ENCODE data around the gene SOS1. TPM values are rescaled to one million over a fixed set of nuclear protein-coding genes. Genes with fewer than 3 reads are reported as not detected.
A peak's percentile ranks its signal among the peaks of the same experiment; 100 is the strongest.
"Not testable (repeated sequence)": the region's sequence is repeated elsewhere in the genome, so short reads cannot be mapped to it uniquely, and the experiment has no call there.

The SOS1 gene
- total RNA-seq, 2 experiments from 2014 or later, result 229 to 254 TPM

GRCh38 chr2:38947241-38948239 is 173.3 kb downstream of the SOS1 start:
- Mint-ChIP-seq H3K27ac (no peak overlapping the region), H3K4me3 (no peak overlapping the region), H3K27me3 (peaks cover 3% of the 10 kb centered on the region), H3K36me3 (ENCODE audit: low read depth) (no peaks in the 10 kb centered on the region), H3K9me3 (no peaks in the 10 kb centered on the region), H3K4me1 (no peaks in the 10 kb centered on the region)
- ChIA-PET POLR2A (interaction anchor here (0.9 to 2.7 kb wide), 4 partner anchors 12 to 281 kb away, joined by 3 to 23 read pairs (median 5); partner anchors contain the start of genes SOS1 and SRSF7), CTCF (interaction anchor here (0.5 to 5.5 kb wide), 56 partner anchors 9 to 778 kb away, joined by 3 to 182 read pairs (median 4); partner anchors contain the start of genes DHX57 and MORN2)
- DNase-seq, result peak; percentile 78

GRCh38 chr2:38945911-38946310 is 174.9 kb downstream of the SOS1 start:
- POLR2A ChIA-PET, result interaction anchor here (0.8 kb wide), 1 partner anchor 282 kb away, joined by 3 read pairs; no protein-coding TSS in a partner anchor
- H3K36me3 Mint-ChIP-seq (ENCODE audit: low read depth), result no peaks in the 10 kb centered on the region
- H3K9me3 Mint-ChIP-seq, result no peaks in the 10 kb centered on the region
- H3K27ac Mint-ChIP-seq, result no peak overlapping the region
- no peaks in the 10 kb centered on the region for H3K27me3 Mint-ChIP-seq
- DNase-seq, result no peak
- no peak overlapping the region for H3K4me3 Mint-ChIP-seq
- CTCF ChIA-PET, result interaction anchor here (0.7 to 5.5 kb wide), 7 partner anchors 9 to 304 kb away, joined by 3 to 182 read pairs (median 6); no protein-coding TSS in a partner anchor
- H3K4me1 Mint-ChIP-seq, result no peaks in the 10 kb centered on the region

DNA sequence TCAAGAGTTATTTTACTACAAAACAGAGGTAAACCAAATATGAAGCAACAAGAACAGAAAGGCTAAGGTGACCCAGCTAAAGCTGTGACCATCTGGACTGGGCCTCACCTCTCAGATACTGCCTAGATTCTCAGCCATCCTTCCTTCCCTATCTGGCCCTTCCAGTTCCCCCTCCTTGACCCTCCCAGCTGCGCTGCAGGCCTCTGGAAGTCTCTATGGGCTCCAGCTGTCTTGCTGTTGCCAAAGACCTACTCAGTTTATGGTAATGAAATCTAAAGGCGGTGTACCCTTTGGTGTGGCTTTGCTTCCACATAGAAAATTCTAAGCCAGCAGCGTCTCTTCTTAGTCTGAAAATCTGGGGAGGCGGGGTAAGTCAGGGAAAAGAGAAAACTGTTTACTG is 175.5 kb downstream of the SOS1 start:
- Mint-ChIP-seq H3K27ac (no peak overlapping the region), H3K9me3 (no peaks in the 10 kb centered on the region), H3K4me3 (no peak overlapping the region), H3K36me3 (ENCODE audit: low read depth) (no peaks in the 10 kb centered on the region), H3K27me3 (peaks cover 5% of the 10 kb centered on the region), H3K4me1 (no peaks in the 10 kb centered on the region)
- no peak for DNase-seq
- POLR2A ChIA-PET, result no interaction called here
- CTCF ChIA-PET, result interaction anchor here (1.3 to 5.5 kb wide), 4 partner anchors 10 to 283 kb away, joined by 4 to 182 read pairs (median 21); no protein-coding TSS in a partner anchor

DNA sequence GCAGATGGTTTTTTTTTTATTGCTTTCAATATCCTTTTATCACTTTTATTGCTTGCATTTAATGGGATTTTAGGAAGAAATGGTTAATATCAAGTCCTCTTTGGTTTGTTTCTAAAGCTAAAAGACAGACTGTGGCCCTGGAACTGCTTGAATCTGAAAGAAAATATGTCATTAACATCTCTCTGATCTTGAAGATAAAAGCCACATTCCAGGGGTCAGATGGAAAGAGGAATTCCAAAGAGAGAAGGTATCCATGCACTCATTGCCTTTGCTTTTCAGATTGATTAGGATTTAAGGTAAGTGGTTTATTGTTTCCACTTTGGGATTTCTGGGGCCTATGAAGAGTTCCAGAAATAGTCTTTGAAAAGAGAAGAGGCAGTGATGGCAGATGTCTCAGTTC is 177.1 kb downstream of the SOS1 start:
- H3K9me3 Mint-ChIP-seq, result no peaks in the 10 kb centered on the region
- ChIA-PET CTCF (interaction anchor here (1.0 kb wide), 1 partner anchor 286 kb away, joined by 3 read pairs; no protein-coding TSS in a partner anchor), POLR2A (interaction anchor here (1.1 kb wide), 1 partner anchor 20 kb away, joined by 3 read pairs; no protein-coding TSS in a partner anchor)
- no peaks in the 10 kb centered on the region for H3K36me3 Mint-ChIP-seq (ENCODE audit: low read depth)
- H3K4me3 Mint-ChIP-seq, result no peak overlapping the region
- peaks cover 7% of the 10 kb centered on the region for H3K27me3 Mint-ChIP-seq
- H3K27ac Mint-ChIP-seq, result no peak overlapping the region
- no peaks in the 10 kb centered on the region for H3K4me1 Mint-ChIP-seq
- no peak for DNase-seq

- H3K27ac Mint-ChIP-seq, result no peak overlapping the region
- no peak overlapping the region for H3K4me3 Mint-ChIP-seq
- ChIA-PET POLR2A (interaction anchor here (0.5 kb wide), 1 partner anchor 101 kb away, joined by 3 read pairs; no protein-coding TSS in a partner anchor), CTCF (interaction anchor here (0.7 kb wide), 1 partner anchor 47 kb away, joined by 3 read pairs; no protein-coding TSS in a partner anchor)
- H3K27me3 Mint-ChIP-seq, result peaks cover 7% of the 10 kb centered on the region
- DNase-seq, result no peak
- no peaks in the 10 kb centered on the region for H3K9me3 Mint-ChIP-seq
- H3K36me3 Mint-ChIP-seq (ENCODE audit: low read depth), result no peaks in the 10 kb centered on the region
- H3K4me1 Mint-ChIP-seq, result no peaks in the 10 kb centered on the region
Observed at GRCh38 chr2:38940746-38941145, 180.1 kb downstream of the SOS1 start.

- H3K36me3 Mint-ChIP-seq (ENCODE audit: low read depth), result no peaks in the 10 kb centered on the region
- no peak overlapping the region for H3K27ac Mint-ChIP-seq
- H3K4me1 Mint-ChIP-seq, result no peaks in the 10 kb centered on the region
- H3K4me3 Mint-ChIP-seq, result no peak overlapping the region
- ChIA-PET CTCF (no interaction called here), POLR2A (no interaction called here)
- peaks cover 17% of the 10 kb centered on the region for H3K27me3 Mint-ChIP-seq
- no peak for DNase-seq
- H3K9me3 Mint-ChIP-seq, result no peaks in the 10 kb centered on the region
Observed at GRCh38 chr2:38937548-38937947, 183.3 kb downstream of the SOS1 start.

DNA sequence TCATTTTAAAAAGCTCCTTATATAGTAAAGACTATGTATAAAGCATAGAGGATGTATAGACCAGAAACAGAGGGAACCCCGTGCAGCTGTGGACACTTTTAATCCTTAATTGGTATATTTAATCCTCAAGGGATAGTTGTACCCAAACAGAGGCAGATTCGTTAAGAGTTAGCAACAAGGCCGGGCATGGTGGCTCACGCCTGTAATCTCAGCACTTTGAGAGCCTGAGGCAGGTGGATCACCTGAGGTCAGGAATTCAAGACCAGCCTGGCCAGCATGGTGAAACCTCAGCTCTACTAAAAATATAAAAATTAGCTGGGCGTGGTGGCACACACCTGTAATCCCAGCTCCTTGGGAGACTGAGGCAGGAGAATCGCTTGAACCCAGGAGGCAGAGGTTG is 184.3 kb downstream of the SOS1 start:
- CTCF ChIA-PET, result interaction anchor here (0.8 to 2.2 kb wide), 2 partner anchors 10 to 11 kb away, joined by 3 to 9 read pairs; no protein-coding TSS in a partner anchor
- POLR2A ChIA-PET; H3K4me3 Mint-ChIP-seq; H3K4me1 Mint-ChIP-seq; DNase-seq; H3K36me3 Mint-ChIP-seq (ENCODE audit: low read depth); H3K9me3 Mint-ChIP-seq; H3K27ac Mint-ChIP-seq: not testable (repeated sequence)
- H3K27me3 Mint-ChIP-seq, result peaks cover 17% of the 10 kb centered on the region

DNA sequence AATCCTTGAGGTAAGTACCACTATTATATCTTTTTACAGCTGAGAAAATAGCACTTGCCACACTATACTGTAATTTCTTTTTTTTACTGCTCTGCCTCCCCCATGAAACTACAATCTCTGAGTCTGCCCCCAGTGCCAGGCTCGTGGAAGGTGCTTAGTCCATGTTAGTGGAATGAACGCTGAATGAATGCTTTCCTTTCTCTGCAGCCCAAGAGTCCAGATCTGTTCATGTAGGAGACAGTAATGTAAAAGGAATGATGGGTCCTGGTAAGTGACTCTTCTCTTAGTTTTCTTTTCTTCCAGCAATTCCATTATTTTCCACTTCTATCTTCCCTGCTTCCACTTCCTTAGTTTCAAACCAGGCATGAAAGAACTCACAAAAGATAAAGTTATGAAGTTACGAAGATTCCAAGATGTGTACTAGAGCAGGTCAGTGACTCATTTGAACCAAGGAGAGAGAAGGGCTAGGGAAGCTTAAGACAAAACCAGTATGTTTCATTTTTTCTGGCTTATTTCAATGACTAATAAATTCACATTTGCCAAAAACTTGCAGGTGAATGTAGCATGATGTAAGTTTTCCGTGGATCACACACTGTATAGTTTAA is 185.2 kb downstream of the SOS1 start:
- no peak overlapping the region for H3K27ac Mint-ChIP-seq
- H3K4me1 Mint-ChIP-seq, result no peaks in the 10 kb centered on the region
- no peak overlapping the region for H3K4me3 Mint-ChIP-seq
- ChIA-PET CTCF (interaction anchor here (0.6 to 2.2 kb wide), 2 partner anchors 12 to 294 kb away, joined by 3 to 9 read pairs; no protein-coding TSS in a partner anchor), POLR2A (no interaction called here)
- no peak for DNase-seq
- peaks cover 15% of the 10 kb centered on the region for H3K27me3 Mint-ChIP-seq
- H3K9me3 Mint-ChIP-seq, result no peaks in the 10 kb centered on the region
- H3K36me3 Mint-ChIP-seq (ENCODE audit: low read depth), result no peaks in the 10 kb centered on the region

DNA sequence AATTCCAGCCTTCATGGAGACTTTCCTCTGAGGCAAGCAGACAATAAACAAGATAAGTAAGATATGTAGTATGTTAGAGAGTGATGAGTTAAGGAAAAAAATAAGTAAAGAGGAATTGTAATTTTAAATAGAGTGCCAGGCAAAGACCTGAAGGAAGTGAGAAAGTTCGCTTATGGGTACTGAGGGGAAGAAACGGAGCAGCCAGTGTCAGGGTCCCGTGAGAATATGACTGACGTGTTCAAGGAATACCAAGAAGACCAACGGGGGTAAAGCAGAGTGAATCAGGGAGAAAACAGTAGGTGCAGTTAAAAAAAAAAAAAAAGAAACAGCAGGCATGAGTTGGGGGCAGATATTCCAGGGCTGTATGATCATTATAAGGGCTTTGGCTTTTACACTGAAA is 186.1 kb downstream of the SOS1 start:
- Mint-ChIP-seq H3K27ac (no peak overlapping the region), H3K27me3 (peaks cover 11% of the 10 kb centered on the region), H3K4me1 (no peaks in the 10 kb centered on the region), H3K4me3 (no peak overlapping the region), H3K36me3 (ENCODE audit: low read depth) (no peaks in the 10 kb centered on the region), H3K9me3 (no peaks in the 10 kb centered on the region)
- DNase-seq, result no peak
- POLR2A ChIA-PET, result no interaction called here
- CTCF ChIA-PET, result interaction anchor here (0.6 to 2.2 kb wide), 2 partner anchors 13 to 243 kb away, joined by 5 to 9 read pairs; no protein-coding TSS in a partner anchor

GRCh38 chr2:38933653-38934052 is 187.2 kb downstream of the SOS1 start:
- H3K27me3 Mint-ChIP-seq, result peaks cover 10% of the 10 kb centered on the region
- H3K4me3 Mint-ChIP-seq, result no peak overlapping the region
- no peak for DNase-seq
- no peaks in the 10 kb centered on the region for H3K9me3 Mint-ChIP-seq
- POLR2A ChIA-PET, result no interaction called here
- H3K36me3 Mint-ChIP-seq (ENCODE audit: low read depth), result no peaks in the 10 kb centered on the region
- no peak overlapping the region for H3K27ac Mint-ChIP-seq
- CTCF ChIA-PET, result interaction anchor here (2.2 kb wide), 1 partner anchor 14 kb away, joined by 10 read pairs; no protein-coding TSS in a partner anchor
- H3K4me1 Mint-ChIP-seq, result no peaks in the 10 kb centered on the region

GRCh38 chr2:38932586-38932985 is 188.3 kb downstream of the SOS1 start:
- H3K36me3 Mint-ChIP-seq (ENCODE audit: low read depth), result no peaks in the 10 kb centered on the region
- H3K27ac Mint-ChIP-seq, result no peak overlapping the region
- no peaks in the 10 kb centered on the region for H3K4me1 Mint-ChIP-seq
- CTCF ChIA-PET, result interaction anchor here (2.2 kb wide), 1 partner anchor 15 kb away, joined by 10 read pairs; no protein-coding TSS in a partner anchor
- no peak for DNase-seq
- peaks cover 12% of the 10 kb centered on the region for H3K27me3 Mint-ChIP-seq
- POLR2A ChIA-PET, result no interaction called here
- H3K9me3 Mint-ChIP-seq, result no peaks in the 10 kb centered on the region
- H3K4me3 Mint-ChIP-seq, result no peak overlapping the region
